ENCODE data around the gene SLC28A1.
"Not testable (repeated sequence)": the region's sequence is repeated elsewhere in the genome, so short reads cannot be mapped to it uniquely, and the experiment has no call there.

SLC28A1 gene

DNA sequence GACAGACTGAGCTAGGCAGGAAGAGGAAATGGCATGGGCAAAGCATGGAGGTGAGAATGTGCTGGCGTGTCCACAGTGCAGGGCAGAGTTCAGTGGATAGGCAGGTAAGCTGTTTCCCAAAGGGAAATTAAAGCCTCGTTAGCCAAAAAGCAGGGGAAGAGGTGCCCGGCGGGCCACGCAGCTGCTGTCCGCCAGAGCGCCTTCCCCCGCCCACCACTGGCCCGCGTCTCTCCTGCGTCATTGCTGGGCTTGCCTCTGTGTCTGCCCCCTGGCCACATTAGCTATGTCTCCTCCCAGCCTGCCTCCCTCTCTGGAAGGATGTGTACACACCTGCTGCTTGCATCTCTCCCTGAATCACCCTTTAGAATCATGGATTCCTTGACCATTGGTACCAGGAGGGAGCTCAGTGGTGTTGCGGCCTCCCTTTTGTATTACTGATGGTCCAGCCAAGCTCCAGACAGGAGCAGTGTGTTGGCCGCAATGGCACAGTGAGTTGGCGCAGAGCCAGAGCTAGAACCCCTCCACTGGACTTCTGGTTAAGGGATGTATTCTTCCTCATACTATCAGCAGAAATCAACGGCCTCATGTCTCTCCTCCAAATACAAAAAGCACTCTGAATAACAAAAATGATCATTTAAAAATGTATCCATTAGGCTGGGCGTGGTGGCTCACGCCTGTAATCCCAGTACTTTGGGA, 26.6 kb downstream of the SLC28A1 start:
- no peak for DNase-seq

GRCh38 chr15:84911879-84912660, 27.6 kb downstream of the SLC28A1 start:
- DNase-seq: no peak

- no peak for DNase-seq
These were observed 28.9 kb downstream of the SLC28A1 start for GRCh38 chr15:84913360-84913723.

- no peak for DNase-seq
These were observed 29.9 kb downstream of the SLC28A1 start for GRCh38 chr15:84914351-84914750.

DNA sequence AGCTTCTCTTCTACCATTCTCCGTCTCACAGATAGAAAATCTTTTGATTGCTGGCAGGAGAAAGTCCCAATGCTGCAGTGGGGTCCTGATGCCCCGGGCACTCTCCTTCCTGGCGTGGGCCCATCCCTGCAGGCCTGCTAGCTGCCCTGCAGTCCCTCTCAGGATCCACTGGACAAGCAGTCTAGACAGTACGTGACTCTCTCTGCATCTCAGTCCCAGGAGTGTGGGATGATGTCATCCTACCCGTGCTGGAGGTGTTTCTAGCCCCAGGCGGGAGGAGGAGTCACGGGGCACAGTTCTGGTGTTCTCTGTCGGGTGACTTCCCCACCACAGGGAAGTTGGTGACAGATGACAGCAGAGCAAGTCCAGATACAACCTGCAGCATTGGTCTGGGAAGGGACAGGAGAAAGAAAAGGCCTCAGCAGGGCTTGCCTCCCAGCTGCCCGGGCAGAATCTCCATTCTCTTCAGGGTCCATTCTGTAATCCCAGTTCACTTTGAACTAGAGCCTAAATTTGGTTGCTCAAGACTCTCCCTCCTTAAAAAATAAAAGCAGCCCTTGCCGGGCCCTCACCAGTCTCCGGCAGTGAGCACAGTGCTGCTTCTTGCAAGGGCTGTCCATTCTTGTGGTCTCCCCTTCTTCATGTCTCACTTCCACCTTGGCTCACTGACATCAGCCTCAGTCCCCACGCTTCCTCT, 30.6 kb downstream of the SLC28A1 start:
- DNase-seq: peak; percentile 53 to 57

GRCh38 chr15:84915606-84915958, 31.1 kb downstream of the SLC28A1 start:
- DNase-seq: no peak

- DNase-seq: no peak
These were observed 33.0 kb downstream of the SLC28A1 start for GRCh38 chr15:84917452-84917851.

GRCh38 chr15:84919106-84919667, 34.7 kb downstream of the SLC28A1 start:
- no peak for DNase-seq

- DNase-seq: no peak
These were observed 36.7 kb downstream of the SLC28A1 start for GRCh38 chr15:84921121-84921520.

DNA sequence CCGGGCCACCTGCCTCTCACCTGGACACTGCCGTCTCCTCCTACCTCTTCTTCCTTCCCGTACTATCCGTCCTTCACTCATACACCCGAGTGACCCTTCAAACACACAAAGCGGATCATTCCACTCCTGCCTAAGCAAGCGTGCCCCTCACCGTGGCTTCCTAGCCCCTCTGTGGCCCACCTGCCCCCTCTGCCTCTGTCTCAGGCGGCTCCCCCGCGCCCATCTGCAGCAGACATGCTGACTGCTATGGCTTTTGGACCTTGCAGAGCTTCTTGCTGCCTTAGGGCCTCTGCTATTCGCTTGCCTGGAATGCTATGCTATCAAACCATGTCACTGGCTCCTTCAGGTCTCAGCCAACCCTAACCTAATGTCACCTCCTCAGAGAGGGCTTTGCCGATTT, 38.1 kb downstream of the SLC28A1 start:
- no peak for DNase-seq

GRCh38 chr15:84924077-84924731, 39.7 kb downstream of the SLC28A1 start:
- DNase-seq: no peak

DNA sequence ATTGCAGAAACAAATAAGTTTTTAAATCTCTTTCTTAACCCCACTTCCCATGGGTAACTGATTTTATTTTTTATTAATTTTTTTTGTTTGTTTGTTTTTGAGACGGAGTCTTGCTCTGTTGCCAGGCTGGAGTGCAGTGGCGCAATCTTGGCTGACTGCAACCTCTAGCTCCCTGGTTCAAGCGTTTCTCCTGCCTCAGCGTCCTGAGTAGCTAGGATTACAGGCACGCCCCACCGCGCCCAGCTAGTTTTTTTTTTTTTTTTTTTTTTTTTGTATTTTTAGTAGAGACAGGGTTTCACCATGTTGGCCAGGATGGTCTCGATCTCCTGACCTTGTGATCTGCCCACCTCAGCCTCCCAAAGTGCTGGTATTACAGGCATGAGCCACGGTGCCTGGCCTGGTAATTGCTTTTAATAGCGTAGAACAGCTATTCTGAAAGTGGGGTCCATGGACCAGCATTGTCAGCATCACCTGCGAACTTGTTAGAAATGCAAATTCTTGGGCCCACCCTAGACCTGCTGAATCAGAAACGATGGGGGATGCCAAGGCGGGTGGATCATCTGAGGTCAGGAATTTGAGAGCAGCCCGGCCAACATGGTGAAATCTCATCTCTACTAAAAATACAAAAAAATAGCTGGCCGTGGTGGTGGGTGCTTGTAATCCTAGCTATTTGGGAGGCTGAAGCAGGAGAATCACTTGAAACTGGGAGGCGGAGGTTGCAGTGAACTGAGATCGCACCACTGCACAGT, 40.5 kb downstream of the SLC28A1 start:
- DNase-seq: not testable (repeated sequence)

GRCh38 chr15:84925906-84926305, 41.4 kb downstream of the SLC28A1 start:
- DNase-seq: no peak

GRCh38 chr15:84926491-84927230, 42.2 kb downstream of the SLC28A1 start:
- DNase-seq: no peak

- DNase-seq: no peak
These were observed 44.3 kb downstream of the SLC28A1 start for GRCh38 chr15:84928843-84929168.

GRCh38 chr15:84929795-84930603, 45.5 kb downstream of the SLC28A1 start:
- DNase-seq: no peak

DNA sequence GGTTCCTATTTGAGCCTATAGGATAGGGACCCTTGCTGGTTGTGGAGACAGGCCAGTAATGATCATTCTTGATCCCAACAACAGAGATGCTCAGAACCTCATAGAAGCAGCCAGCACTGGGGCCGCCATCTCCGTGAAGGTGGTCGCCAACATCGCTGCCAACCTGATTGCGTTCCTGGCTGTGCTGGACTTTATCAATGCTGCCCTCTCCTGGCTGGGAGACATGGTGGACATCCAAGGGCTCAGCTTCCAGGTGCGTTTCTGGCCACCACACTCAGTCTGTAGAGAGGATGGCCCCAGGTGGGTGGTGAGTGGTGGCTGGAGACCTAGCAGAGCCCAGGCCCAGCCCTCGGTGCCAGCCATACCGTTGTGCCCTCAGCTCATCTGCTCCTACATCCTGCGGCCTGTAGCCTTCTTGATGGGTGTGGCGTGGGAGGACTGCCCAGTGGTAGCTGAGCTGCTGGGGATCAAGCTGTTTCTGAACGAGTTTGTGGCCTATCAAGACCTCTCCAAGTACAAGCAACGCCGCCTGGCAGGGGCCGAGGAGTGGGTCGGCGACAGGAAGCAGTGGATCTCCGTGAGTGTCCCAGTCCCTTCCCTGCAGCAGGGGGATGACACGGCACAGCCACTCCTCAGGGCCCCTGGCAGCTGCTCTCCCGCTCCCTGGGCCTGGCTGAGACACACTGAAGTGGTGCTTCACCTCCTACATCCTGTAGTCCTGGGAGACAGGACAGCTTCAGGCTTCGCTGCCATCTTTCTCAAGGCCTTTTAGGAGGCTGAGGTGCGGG, 50.7 kb downstream of the SLC28A1 start:
- DNase-seq: no peak

GRCh38 chr15:84937144-84937543, 52.7 kb downstream of the SLC28A1 start:
- peak in 1 of 2 experiments; percentile 7 for DNase-seq

DNA sequence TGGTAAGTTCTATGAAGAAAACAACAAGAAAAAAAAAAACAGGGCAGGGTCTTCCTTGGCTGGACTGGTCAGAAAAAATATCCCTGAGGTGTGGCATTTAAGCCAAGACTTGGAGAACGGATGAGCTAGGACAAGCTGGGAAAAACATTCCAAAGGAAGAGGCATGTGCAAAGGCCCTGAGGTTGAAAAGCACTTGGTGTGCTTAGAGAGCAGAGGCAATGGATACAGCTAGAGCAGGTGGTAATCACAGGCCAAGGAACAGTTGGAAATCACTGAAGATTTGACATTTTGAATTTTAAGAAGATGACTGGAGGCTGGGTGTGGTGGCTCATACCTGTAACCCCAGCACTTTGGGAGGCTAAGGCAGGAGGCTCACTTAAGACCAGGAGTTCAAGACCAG, 54.3 kb downstream of the SLC28A1 start:
- no peak for DNase-seq

DNA sequence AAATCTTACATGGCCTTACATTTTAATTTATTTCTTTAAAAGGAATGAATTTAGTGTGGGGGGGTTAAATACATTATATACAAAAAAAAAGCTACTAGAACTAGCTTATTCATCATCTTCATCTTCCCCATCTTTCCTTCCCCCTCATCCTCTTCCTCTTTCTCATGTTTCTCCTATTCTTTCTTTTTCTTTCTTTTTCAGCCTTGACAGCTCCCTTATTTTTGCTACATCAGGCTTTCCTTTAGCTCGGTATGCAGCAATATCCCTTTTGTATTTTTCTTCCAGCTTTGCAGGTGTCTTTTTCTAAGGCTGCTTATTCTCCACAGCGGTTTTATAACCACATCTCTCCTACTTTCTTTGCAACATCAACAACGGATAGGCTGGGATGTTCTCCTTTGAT, 55.9 kb downstream of the SLC28A1 start:
- no peak for DNase-seq
